A673 (cell line): Measurements from ENCODE around the gene HRH1. TPM values are rescaled to one million over a fixed set of nuclear protein-coding genes. Genes with fewer than 3 reads are reported as not detected.

ENCODE experiments used
- BruUV-seq: library from RNA; stranded (reverse); fragments of 400-500 nt; replicated peaks from 2 replicates; lab custom pipeline; 2021; lab: Mats Ljungman, UMichigan
- CTCF ChIA-PET: fragments of 300-600 bp; sonication (Branson Sonifier 250); formaldehyde crosslinking; loops from one replicate; lab custom pipeline; 2022; ENCODE audit warnings: antibody characterized with exemption; lab: Charles Lee
- POLR2A ChIA-PET: fragments of 300-600 bp; sonication (Branson Sonifier 250); formaldehyde crosslinking; loops from one replicate; lab custom pipeline; 2022; ENCODE audit warnings: antibody characterized with exemption; ENCODE audit not compliant: low non-redundant PET; lab: Charles Lee
- DNase-seq: peaks from one replicate; pipeline ENCODE4 v3.0.0-alpha.2; 2015; ENCODE audit warnings: low spot score
- H3K27ac ChIP-seq: fragments of 200-600 bp; sonication (generic); 2 replicates; pipeline ENCODE4 v1.5.1; 2016; ENCODE audit warnings: mixed run types, low read depth, mild to moderate bottlenecking, mixed read lengths, antibody characterized with exemption, low read length; ENCODE audit not compliant: poor library complexity, severe bottlenecking
- H3K27me3 ChIP-seq: fragments of 200-600 bp; sonication (generic); replicated peaks from 2 replicates; pipeline ENCODE4 v1.6.1; 2017; ENCODE audit warnings: mixed run types, low read depth, mild to moderate bottlenecking, mixed read lengths, antibody characterized with exemption, low read length; ENCODE audit not compliant: insufficient read depth, poor library complexity
- H3K36me3 ChIP-seq: fragments of 200-600 bp; sonication (generic); 2 replicates; pipeline ENCODE4 v1.6.1; 2016; ENCODE audit warnings: mixed run types, mild to moderate bottlenecking, mixed read lengths, antibody characterized with exemption, low read length; ENCODE audit not compliant: insufficient read depth, poor library complexity, severe bottlenecking
- H3K4me1 ChIP-seq: fragments of 200-600 bp; sonication (generic); 2 replicates; pipeline ENCODE4 v1.6.1; 2017; ENCODE audit warnings: mixed run types, mild to moderate bottlenecking, mixed read lengths, antibody characterized with exemption, low read length; ENCODE audit not compliant: insufficient read depth, poor library complexity, severe bottlenecking
- H3K4me3 ChIP-seq: fragments of 200-600 bp; sonication (generic); 2 replicates; pipeline ENCODE4 v1.5.1; 2016; ENCODE audit warnings: low read depth, mixed run types, mild to moderate bottlenecking, mixed read lengths, low read length; ENCODE audit not compliant: poor library complexity, severe bottlenecking
- H3K9me3 ChIP-seq: fragments of 200-600 bp; sonication (generic); 2 replicates; pipeline ENCODE4 v1.6.1; 2016; ENCODE audit warnings: mixed run types, low read depth, mild to moderate bottlenecking, mixed read lengths, antibody characterized with exemption, low read length; ENCODE audit not compliant: poor library complexity, severe bottlenecking
- EZH2 ChIP-seq: fragments of 200-600 bp; sonication (generic); IDR thresholded peaks from 2 replicates; pipeline ENCODE4 v1.6.1; 2017; ENCODE audit warnings: borderline replicate concordance, low read depth, mild to moderate bottlenecking, mixed read lengths, antibody characterized with exemption, low read length; ENCODE audit not compliant: poor library complexity, severe bottlenecking
- intact Hi-C: fragments of 100-400 bp; cut with micrococcal nuclease; formaldehyde crosslinking; loops from one replicate; pipeline ENCODE4 v1.10.0; 2022; ENCODE audit not compliant: unreplicated experiment
- total RNA-seq: library from RNA; stranded (reverse); gene quantifications from 2 replicates; pipeline ENCODE4 v1.2.3, GENCODE V29; 2021
- TF ChIP-seq, protein P1 (sequence below): fragments of 300-800, 200-600 bp; sonication (generic); conservative IDR thresholded peaks from 2 replicates; pipeline ENCODE4 v1.5.1; 2017; ENCODE audit warnings: low read depth, mild to moderate bottlenecking, antibody characterized with exemption, low read length, moderate library complexity, mixed read lengths

HRH1 gene
- total RNA-seq, 1 experiment from 2014 or later, result 0.92 TPM

GRCh38 chr3:11185144-11185543 lies 30.9 kb downstream of the HRH1 start:
- Histone ChIP-seq H3K4me3 (no peak overlapping the region), H3K27ac (no peak overlapping the region), H3K9me3 (no peaks in the 10 kb centered on the region), H3K36me3 (no peaks in the 10 kb centered on the region), H3K4me1 (no peaks in the 10 kb centered on the region), H3K27me3 (no peaks in the 10 kb centered on the region)
- CTCF ChIA-PET, result no interaction called here
- no TSS peak for BruUV-seq
- TF ChIP-seq, protein P1, sequence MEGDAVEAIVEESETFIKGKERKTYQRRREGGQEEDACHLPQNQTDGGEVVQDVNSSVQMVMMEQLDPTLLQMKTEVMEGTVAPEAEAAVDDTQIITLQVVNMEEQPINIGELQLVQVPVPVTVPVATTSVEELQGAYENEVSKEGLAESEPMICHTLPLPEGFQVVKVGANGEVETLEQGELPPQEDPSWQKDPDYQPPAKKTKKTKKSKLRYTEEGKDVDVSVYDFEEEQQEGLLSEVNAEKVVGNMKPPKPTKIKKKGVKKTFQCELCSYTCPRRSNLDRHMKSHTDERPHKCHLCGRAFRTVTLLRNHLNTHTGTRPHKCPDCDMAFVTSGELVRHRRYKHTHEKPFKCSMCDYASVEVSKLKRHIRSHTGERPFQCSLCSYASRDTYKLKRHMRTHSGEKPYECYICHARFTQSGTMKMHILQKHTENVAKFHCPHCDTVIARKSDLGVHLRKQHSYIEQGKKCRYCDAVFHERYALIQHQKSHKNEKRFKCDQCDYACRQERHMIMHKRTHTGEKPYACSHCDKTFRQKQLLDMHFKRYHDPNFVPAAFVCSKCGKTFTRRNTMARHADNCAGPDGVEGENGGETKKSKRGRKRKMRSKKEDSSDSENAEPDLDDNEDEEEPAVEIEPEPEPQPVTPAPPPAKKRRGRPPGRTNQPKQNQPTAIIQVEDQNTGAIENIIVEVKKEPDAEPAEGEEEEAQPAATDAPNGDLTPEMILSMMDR, result no peak
- TF ChIP-seq EZH2, result no peak
- DNase-seq, result no peak
- POLR2A ChIA-PET, result no interaction called here
- intact Hi-C loops, result no loop called here

DNA sequence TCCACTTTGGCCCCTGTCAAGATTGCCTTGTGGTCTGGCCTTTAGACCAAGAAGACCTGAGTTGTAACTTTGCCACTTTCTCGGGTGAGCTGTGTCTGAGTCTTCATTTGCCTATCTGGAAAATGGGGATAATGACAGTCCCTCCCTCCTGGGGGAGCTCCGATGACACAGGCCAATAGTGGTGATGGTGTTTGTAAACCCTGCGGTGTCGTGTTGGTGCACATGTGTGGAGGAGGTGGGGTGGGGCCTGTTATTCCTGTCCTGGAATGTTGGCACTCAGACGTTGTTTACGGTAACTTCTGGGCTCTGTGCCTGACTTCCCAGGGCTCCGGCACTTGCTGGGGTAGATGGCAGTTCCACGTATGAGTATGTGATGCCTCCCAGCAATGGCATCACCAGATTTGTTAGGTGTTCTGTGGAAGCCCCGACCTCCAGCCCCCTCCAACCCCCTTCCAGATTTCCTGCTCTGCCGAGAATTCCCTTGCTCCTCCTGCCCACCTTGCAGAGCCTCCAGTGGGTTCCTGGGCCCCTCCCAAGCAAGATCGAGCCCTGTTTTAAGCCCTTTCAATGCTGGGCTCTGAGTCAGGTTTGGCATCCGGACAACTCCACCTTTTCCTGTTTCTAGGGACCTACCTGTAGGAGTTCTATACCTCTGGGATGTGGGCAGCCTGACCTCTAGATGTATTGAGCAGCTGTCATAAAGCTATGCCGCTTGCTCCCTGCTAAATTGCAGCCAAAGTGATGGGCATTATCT lies 31.4 kb downstream of the HRH1 start:
- H3K9me3 ChIP-seq, result no peaks in the 10 kb centered on the region
- ChIA-PET CTCF (no interaction called here), POLR2A (no interaction called here)
- no peak for TF ChIP-seq EZH2
- TF ChIP-seq, protein P1, result no peak
- H3K4me3 ChIP-seq, result no peak overlapping the region
- no TSS peak for BruUV-seq
- no peaks in the 10 kb centered on the region for H3K4me1 ChIP-seq
- DNase-seq, result peak; percentile 41
- H3K36me3 ChIP-seq, result no peaks in the 10 kb centered on the region
- H3K27ac ChIP-seq, result no peak overlapping the region
- H3K27me3 ChIP-seq, result no peaks in the 10 kb centered on the region
- intact Hi-C loops, result no loop called here

DNA sequence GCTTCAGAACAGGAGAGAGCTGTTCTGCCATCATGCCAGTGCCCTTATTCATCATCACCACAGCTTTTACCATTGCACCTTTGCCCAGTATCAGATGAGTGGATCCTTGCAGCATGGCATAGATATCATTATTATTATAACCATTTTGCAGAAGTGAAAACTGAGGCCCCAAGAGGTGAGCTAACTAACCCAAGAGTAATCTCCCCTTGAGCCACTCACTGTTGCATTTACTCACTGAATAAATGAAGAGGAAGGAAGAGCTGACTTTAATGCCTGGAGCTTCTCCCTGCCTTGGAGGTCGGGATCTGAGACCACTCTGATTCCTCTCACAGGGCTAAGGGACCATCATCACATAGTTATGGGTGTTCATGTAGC lies 32.0 kb downstream of the HRH1 start:
- POLR2A ChIA-PET, result no interaction called here
- intact Hi-C loops, result no loop called here
- Histone ChIP-seq H3K9me3 (no peaks in the 10 kb centered on the region), H3K27me3 (no peaks in the 10 kb centered on the region), H3K27ac (no peak overlapping the region), H3K36me3 (no peaks in the 10 kb centered on the region), H3K4me3 (no peak overlapping the region), H3K4me1 (no peaks in the 10 kb centered on the region)
- no TSS peak for BruUV-seq
- CTCF ChIA-PET, result no interaction called here
- no peak for DNase-seq
- TF ChIP-seq EZH2, result no peak
- TF ChIP-seq, protein P1, result no peak
